ENCODE data around the gene ZNF205.

DNA sequence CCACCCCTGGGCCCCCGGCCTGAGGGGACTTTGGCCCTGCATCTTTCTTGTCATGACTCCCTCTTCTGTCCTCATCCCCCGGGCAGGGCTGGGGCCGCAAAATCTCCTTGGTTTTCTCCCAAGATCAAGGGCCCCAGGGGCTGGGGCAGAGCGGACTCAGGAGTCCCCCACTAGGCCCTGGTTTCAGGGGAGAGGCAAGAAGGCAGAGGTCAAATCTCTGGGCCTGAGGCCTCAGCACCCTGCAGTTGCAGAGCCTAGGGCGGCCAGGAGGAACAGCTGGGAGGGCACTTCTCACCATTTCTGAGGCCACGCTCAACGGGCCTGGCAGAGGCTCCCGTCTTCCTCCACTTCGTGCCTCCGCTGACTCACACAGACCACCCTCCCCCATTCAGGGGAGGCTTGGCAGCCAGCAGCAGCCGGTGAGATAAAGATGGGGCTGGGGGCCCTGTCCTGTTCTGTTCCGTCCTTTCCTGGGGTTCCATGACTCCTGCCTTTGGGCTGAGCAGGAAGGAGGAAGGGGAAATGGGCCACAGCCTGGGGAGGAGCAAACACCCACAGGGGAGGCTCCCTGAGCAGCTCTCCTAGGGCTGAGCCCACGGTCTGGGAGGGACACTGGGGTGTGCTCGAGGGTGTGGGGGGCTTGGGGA lies 25.7 kb upstream of the ZNF205 start:
- TF ChIP-seq POLR2AphosphoS5 (IDR thresholded peaks at IDR 0.05; ENCODE audit: low read depth) (no peak; the same call in 1 of the 2 replicates), CTCF (conservative IDR thresholded peaks at IDR 0.05; ENCODE audit: low read depth in 2 of 2) (no peak), JUNB (IDR thresholded peaks at IDR 0.05; ENCODE audit: unreplicated experiment) (no peak), EZH2phosphoT487 (IDR thresholded peaks at IDR 0.05; ENCODE audit: unreplicated experiment) (no peak), EZH2 (IDR thresholded peaks at IDR 0.05; ENCODE audit: low read depth, unreplicated experiment) (no peak), CREB1 (CRISPR knock-in tag; IDR thresholded peaks at IDR 0.05; ENCODE audit: low read depth) (no peak)
- TF ChIP-seq, protein P1, sequence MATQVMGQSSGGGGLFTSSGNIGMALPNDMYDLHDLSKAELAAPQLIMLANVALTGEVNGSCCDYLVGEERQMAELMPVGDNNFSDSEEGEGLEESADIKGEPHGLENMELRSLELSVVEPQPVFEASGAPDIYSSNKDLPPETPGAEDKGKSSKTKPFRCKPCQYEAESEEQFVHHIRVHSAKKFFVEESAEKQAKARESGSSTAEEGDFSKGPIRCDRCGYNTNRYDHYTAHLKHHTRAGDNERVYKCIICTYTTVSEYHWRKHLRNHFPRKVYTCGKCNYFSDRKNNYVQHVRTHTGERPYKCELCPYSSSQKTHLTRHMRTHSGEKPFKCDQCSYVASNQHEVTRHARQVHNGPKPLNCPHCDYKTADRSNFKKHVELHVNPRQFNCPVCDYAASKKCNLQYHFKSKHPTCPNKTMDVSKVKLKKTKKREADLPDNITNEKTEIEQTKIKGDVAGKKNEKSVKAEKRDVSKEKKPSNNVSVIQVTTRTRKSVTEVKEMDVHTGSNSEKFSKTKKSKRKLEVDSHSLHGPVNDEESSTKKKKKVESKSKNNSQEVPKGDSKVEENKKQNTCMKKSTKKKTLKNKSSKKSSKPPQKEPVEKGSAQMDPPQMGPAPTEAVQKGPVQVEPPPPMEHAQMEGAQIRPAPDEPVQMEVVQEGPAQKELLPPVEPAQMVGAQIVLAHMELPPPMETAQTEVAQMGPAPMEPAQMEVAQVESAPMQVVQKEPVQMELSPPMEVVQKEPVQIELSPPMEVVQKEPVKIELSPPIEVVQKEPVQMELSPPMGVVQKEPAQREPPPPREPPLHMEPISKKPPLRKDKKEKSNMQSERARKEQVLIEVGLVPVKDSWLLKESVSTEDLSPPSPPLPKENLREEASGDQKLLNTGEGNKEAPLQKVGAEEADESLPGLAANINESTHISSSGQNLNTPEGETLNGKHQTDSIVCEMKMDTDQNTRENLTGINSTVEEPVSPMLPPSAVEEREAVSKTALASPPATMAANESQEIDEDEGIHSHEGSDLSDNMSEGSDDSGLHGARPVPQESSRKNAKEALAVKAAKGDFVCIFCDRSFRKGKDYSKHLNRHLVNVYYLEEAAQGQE (IDR thresholded peaks at IDR 0.05; ENCODE audit: unreplicated experiment) = no peak
- TF ChIP-seq, protein P2, sequence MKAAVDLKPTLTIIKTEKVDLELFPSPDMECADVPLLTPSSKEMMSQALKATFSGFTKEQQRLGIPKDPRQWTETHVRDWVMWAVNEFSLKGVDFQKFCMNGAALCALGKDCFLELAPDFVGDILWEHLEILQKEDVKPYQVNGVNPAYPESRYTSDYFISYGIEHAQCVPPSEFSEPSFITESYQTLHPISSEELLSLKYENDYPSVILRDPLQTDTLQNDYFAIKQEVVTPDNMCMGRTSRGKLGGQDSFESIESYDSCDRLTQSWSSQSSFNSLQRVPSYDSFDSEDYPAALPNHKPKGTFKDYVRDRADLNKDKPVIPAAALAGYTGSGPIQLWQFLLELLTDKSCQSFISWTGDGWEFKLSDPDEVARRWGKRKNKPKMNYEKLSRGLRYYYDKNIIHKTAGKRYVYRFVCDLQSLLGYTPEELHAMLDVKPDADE (IDR thresholded peaks at IDR 0.05) = no peak
